Endothelial cell (in vitro differentiated cells): ENCODE results near the gene MAU2. TPM values are rescaled to one million over a fixed set of nuclear protein-coding genes. Genes with fewer than 3 reads are reported as not detected.

Experiments used
- DNase-seq: peaks from one replicate; pipeline ENCODE4 v3.0.0; 2021; ENCODE audit warnings: low spot score
- H3K27ac Mint-ChIP-seq: one replicate; pipeline ENCODE4 v1.8.0; 2021; ENCODE audit warnings: mixed read lengths, inconsistent platforms; ENCODE audit not compliant: unreplicated experiment
- H3K27me3 Mint-ChIP-seq: one replicate; pipeline ENCODE4 v1.8.0; 2021; ENCODE audit warnings: mild to moderate bottlenecking, moderate library complexity, mixed read lengths, inconsistent platforms; ENCODE audit not compliant: unreplicated experiment
- H3K36me3 Mint-ChIP-seq: one replicate; pipeline ENCODE4 v1.8.0; 2021; ENCODE audit warnings: mild to moderate bottlenecking, low read depth, mixed read lengths, inconsistent platforms; ENCODE audit not compliant: unreplicated experiment
- H3K4me1 Mint-ChIP-seq: one replicate; pipeline ENCODE4 v1.8.0; 2021; ENCODE audit warnings: mild to moderate bottlenecking, mixed read lengths, inconsistent platforms; ENCODE audit not compliant: unreplicated experiment
- H3K4me3 Mint-ChIP-seq: one replicate; pipeline ENCODE4 v1.8.0; 2021; ENCODE audit warnings: mild to moderate bottlenecking, mixed read lengths, inconsistent platforms; ENCODE audit not compliant: unreplicated experiment
- H3K9me3 Mint-ChIP-seq: one replicate; pipeline ENCODE4 v1.8.0; 2021; ENCODE audit warnings: mixed read lengths, inconsistent platforms; ENCODE audit not compliant: unreplicated experiment
- total RNA-seq: library from RNA; stranded (reverse); fragmentation: NEBNext Ultra II Directional; extraction: Animal tissue kit (Norgen Biotek cat#: 25700); gene quantifications from one replicate; pipeline ENCODE4 v1.2.1, GENCODE V29; 2021; ENCODE audit not compliant: unreplicated experiment
- TF ChIP-seq, protein P1 (sequence below): fragments of 200-600 bp; sonication (generic); IDR thresholded peaks from one replicate; pipeline ENCODE4 v1.5.0; 2021; ENCODE audit warnings: antibody characterized with exemption; ENCODE audit not compliant: unreplicated experiment

Gene MAU2
- total RNA-seq, 1 donor from 2014 or later, result 49.3 TPM

DNA sequence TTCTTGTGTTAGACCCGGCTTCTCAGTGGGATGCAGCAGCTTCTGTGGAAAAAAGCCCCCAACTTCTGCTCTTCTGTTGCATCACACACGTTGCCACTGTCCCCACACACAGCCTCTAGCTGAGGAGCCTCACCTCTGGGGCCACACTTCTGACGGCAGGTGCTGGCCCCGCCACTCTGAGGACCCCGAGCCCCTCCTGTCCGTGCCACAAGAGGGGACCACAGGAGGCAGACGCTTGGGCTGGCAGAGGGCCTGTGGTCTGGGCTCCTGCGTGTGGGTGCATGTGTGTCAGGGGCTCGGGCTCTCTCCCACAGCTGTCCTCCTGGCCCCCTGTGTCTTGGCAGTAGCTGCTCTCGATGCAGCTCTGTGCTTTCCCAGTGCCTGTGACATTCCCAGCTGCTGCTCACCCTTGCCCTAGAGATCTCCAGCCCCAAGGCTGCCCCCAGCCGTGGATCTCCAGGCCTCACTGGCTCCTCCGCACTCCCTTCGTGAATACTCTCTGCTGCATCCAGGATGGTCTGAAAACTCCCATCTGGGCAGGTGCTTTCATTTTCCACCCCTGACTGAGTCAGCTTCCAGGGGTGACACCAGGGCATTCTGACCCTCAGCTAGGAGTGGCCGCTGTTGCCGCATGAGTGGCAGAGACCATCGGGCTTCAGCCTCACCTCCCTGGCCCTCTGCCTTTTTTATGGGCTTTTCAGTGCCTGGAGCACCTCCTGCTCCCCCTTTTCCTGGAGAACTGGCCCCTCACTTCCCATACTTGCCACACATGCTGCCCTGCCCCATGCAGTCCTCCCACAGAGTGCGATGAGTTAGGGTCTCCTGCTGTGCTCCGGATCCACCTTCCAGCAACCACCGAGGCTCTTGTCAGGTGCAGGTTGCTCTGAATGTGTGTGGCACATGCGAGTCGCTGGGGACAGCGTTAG is 13.7 kb downstream of the MAU2 start:
- H3K27ac Mint-ChIP-seq, result no peak overlapping the region
- no peak for DNase-seq
- H3K4me1 Mint-ChIP-seq, result peaks cover 2% of the 10 kb centered on the region
- H3K36me3 Mint-ChIP-seq, result peaks cover 26% of the 10 kb centered on the region
- H3K4me3 Mint-ChIP-seq, result no peak overlapping the region
- H3K9me3 Mint-ChIP-seq, result no peaks in the 10 kb centered on the region
- TF ChIP-seq, protein P1, sequence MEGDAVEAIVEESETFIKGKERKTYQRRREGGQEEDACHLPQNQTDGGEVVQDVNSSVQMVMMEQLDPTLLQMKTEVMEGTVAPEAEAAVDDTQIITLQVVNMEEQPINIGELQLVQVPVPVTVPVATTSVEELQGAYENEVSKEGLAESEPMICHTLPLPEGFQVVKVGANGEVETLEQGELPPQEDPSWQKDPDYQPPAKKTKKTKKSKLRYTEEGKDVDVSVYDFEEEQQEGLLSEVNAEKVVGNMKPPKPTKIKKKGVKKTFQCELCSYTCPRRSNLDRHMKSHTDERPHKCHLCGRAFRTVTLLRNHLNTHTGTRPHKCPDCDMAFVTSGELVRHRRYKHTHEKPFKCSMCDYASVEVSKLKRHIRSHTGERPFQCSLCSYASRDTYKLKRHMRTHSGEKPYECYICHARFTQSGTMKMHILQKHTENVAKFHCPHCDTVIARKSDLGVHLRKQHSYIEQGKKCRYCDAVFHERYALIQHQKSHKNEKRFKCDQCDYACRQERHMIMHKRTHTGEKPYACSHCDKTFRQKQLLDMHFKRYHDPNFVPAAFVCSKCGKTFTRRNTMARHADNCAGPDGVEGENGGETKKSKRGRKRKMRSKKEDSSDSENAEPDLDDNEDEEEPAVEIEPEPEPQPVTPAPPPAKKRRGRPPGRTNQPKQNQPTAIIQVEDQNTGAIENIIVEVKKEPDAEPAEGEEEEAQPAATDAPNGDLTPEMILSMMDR, result no peak
- H3K27me3 Mint-ChIP-seq, result peaks cover 6% of the 10 kb centered on the region

DNA sequence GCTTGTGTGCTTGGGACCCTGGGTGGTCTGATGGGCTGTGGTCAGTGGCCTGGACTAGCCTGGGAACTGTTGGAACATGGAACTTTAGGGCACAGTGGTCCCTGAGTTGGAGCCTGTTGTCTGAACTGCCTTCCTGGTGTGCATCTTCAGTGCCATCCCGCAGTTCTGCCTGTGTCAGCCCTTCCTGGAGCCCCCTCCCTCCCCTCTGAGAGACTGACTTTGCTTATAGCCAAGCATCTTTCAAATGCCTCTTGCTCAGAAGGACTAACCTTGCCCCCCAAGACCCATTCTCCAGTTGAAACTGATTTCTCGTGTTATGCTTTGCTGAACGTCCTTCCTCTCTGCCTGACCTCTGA is 14.3 kb downstream of the MAU2 start:
- H3K27me3 Mint-ChIP-seq, result peaks cover 6% of the 10 kb centered on the region

DNA sequence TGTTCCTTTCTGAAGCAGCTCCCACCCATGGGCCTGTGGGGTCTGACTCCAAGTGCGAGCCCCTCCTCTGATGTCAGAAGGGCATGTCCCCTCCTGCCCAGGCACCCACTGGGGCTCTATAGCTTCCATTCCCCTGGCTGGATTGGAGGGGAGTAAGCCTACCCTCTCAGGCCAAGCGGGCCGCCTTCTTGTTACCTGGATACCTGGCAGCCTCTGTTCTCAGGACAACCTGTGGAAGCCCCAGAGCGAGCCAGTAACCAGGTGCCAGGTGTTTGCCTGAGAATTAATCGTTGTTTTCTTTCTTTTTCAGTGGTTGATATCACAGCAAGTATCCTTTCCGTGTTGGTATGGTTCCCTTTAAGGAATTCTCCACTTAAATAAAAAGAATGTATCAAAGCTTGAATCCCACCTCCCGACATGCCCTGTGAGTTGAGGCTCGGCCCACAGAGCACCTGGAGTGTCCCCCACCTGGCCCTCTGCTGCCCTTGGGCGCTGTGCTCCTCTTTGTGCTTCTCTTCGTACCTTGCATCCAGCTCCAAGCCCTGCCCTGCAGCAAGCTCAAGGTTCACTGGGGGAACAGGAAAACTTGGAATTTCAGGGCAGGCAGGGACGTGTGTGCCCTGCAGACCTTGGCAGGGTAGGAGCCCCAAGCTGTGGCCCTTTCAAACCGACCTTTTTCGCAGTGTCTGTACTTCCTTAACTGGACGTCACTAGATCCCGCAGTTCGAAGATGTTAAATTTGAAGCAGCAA is 15.0 kb downstream of the MAU2 start:
- TF ChIP-seq, protein P1, result no peak
- peaks cover 6% of the 10 kb centered on the region for H3K27me3 Mint-ChIP-seq
- peaks cover 24% of the 10 kb centered on the region for H3K36me3 Mint-ChIP-seq
- no peak overlapping the region for H3K4me3 Mint-ChIP-seq
- DNase-seq, result no peak
- no peaks in the 10 kb centered on the region for H3K9me3 Mint-ChIP-seq
- no peak overlapping the region for H3K27ac Mint-ChIP-seq
- no peaks in the 10 kb centered on the region for H3K4me1 Mint-ChIP-seq

More for the DNA sequence above, 14.3 kb downstream of the MAU2 start:
- no peak for DNase-seq
- Mint-ChIP-seq H3K4me3 (no peak overlapping the region), H3K4me1 (no peaks in the 10 kb centered on the region), H3K36me3 (peaks cover 24% of the 10 kb centered on the region), H3K27ac (no peak overlapping the region), H3K9me3 (no peaks in the 10 kb centered on the region)
- TF ChIP-seq, protein P1, result no peak

DNA sequence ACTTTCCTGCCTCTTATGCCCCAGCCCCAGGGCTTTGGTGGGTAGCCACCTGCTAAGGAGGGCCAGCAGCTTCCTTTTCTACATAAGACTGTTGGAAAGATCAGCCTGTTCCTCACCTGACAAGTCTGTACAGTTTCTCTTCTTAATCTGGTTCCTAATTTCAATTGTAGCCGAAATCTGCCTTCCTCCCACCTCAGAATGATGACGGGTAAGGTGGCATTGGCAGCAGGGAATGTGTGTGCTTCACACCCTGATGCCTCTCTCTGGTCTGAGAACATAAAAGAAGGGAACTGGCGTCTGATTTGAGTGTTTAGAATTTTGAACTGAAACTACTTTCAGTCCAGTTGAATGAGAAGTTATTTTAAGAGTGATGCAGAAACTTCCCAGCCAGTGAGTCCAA is 16.0 kb downstream of the MAU2 start:
- TF ChIP-seq, protein P1, result no peak
- peaks cover 23% of the 10 kb centered on the region for H3K36me3 Mint-ChIP-seq
- no peak overlapping the region for H3K27ac Mint-ChIP-seq
- DNase-seq, result no peak
- peaks cover 6% of the 10 kb centered on the region for H3K27me3 Mint-ChIP-seq
- no peaks in the 10 kb centered on the region for H3K9me3 Mint-ChIP-seq
- peak overlapping the region; percentile 72 for H3K4me3 Mint-ChIP-seq
- no peaks in the 10 kb centered on the region for H3K4me1 Mint-ChIP-seq
